Fibroblast of the conjunctiva (primary cell): Measurements from ENCODE around the gene ZFYVE16.
"Not testable (repeated sequence)": the region's sequence is repeated elsewhere in the genome, so short reads cannot be mapped to it uniquely, and the experiment has no call there.

ENCODE experiments used
- DNase-seq: peaks from one replicate; pipeline ENCODE4 v3.0.0-alpha.2; 2010; ENCODE audit warnings: low read depth

The ZFYVE16 gene

DNA sequence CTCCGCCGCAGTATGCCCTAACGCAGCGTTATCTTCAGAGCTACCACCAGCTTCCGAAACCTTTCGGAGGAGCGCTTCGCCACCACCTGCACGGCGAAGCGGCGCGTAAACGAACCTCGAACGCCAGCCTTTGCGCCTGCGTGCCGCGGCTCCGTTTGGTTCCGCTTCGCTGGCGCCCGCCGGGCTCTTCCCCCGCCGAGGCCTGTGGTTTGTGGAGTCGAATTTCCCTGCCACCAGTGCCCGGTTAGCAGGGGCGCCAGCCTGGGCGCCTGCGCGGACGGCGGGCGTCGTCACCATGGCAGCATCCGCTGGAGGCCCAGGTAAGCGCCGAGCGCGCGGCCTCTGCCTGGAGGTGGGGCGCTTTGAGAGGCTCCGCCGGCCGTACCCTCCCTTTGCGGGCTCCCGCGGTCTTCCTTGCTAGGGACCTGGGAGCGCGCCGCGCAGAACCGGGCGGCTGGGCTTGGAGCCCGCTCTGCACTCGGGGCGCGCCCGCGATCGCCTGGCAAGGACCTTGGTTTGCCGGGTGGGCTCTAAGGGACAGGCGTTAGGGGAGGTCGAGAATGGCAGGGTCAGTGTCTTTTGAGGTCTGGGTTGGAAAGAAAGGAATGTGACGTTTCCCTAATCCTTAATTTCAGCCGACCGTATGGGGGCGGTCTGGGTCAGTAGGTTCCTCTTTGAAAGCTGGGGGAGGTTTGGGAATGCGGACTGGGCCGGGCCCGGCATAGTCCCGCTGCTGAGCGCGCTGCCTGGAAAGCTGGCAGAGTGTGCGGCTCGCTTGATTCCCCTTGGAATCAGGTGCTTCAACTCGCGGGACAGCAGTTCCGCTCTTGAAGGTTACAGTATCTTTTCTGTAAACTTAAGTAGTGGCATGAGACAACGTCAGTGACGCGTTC, 80.2 kb downstream of the ZFYVE16 start, which contains the start of gene FAM151B:
Gene FAM151B, plus strand, starts transcription at position 272 of the 893 bp plus-strand sequence. Its CDS starts 24 bp downstream, at position 296.
- peak; percentile 57 for DNase-seq

DNA sequence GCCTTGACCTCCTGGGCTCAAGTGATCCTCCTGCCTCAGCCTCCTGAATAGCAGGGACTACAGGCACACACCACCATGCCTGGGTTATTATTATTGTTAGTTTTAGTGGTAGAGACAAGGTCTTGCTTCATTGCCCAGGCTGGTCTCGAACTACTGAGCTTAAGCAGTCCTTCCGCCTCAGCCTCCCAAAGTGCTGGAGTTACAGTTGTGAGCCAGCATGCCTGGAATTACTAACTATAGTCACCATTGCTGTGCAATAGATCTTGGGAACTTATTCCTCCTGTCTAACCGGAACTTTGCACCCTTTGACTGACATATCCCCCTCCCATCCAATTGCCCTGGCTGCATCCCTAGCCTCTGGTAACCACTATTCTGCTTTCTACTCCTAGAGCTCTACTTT, 83.4 kb downstream of the ZFYVE16 start:
- no peak for DNase-seq

- DNase-seq = no peak
These were observed 84.9 kb downstream of the ZFYVE16 start for GRCh38 chr5:80492741-80493140.

- not testable (repeated sequence) for DNase-seq
These were observed 85.6 kb downstream of the ZFYVE16 start for GRCh38 chr5:80493443-80493842.

DNA sequence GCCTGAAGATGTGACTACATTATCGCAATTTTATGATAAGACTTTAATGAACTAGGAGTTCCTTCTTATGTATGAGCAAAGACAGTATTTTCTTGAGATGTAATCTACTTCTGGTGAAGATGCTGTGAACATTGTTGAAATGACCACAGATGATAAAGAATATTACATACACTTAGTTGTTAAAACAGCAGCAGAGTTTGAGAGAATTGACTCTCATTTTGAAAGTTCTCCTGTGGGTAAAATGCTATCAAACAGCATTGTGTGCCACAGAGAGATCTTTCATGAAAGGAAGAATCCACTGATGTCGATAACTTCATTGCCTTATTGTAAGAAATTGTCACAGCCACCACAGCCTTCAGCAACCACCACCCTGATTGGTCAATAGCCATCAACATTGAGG, 88.0 kb downstream of the ZFYVE16 start:
- no peak for DNase-seq

DNA sequence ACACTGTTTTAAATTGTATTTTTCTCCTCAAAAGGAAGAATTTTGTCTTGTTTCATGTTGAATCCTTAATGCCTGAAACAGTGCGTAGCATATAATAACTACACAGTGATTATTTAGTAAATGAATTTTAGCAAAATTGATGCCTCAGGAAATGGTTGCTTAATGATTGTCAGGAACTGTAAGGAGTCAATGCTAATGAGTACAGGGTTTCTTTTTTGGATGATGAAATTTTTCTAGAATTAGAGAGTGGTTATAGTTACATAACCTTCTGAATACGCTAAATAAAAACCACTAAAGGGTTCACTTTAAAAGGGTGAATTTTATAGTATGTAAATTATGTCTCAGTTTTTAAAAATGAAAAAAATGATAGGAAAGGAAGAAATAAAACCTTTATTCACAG, 94.9 kb downstream of the ZFYVE16 start:
- DNase-seq = no peak

- DNase-seq = no peak
These were observed 95.8 kb downstream of the ZFYVE16 start for GRCh38 chr5:80503641-80504040.

- no peak for DNase-seq
These were observed 97.0 kb downstream of the ZFYVE16 start for GRCh38 chr5:80504833-80505232.

GRCh38 chr5:80507663-80508062, 99.8 kb downstream of the ZFYVE16 start:
- no peak for DNase-seq

GRCh38 chr5:80508844-80509243, 101.0 kb downstream of the ZFYVE16 start:
- DNase-seq = no peak

GRCh38 chr5:80509362-80509761, 101.5 kb downstream of the ZFYVE16 start:
- no peak for DNase-seq

GRCh38 chr5:80516826-80517225, 109.0 kb downstream of the ZFYVE16 start:
- DNase-seq = peak; percentile 51
